ENCODE measurements around the gene CPLX1. TPM values are rescaled to one million over a fixed set of nuclear protein-coding genes. Genes with fewer than 3 reads are reported as not detected.
"Not testable (repeated sequence)": the region's sequence is repeated elsewhere in the genome, so short reads cannot be mapped to it uniquely, and the experiment has no call there.

Gene CPLX1
- total RNA-seq, 2 donors from 2014 or later = 1.0 to 1.9 TPM

GRCh38 chr4:754221-755120 lies 71.5 kb downstream of the CPLX1 start:
- Histone ChIP-seq H3K27me3 (ENCODE audit: control insufficient read depth, insufficient read depth, low read length, poor library complexity, severe bottlenecking) (no peaks in the 10 kb centered on the region), H3K4me1 (ENCODE audit: control insufficient read depth, insufficient read depth, low read length) (no peaks in the 10 kb centered on the region), H3K27ac (ENCODE audit: low read depth, low read length) (no peak overlapping the region), H3K9me3 (ENCODE audit: control insufficient read depth, low read length) (peaks cover 6% of the 10 kb centered on the region), H3K36me3 (ENCODE audit: control insufficient read depth, insufficient read depth, low read length) (peaks cover 45% of the 10 kb centered on the region), H3K9ac (ENCODE audit: extremely low read depth, low read length, poor library complexity, severe bottlenecking) (no peak overlapping the region), H3K4me3 (ENCODE audit: low read length) (no peak overlapping the region)
- 91 to 94% methylated on average over 20 to 32 of the region's 32 CpGs for WGBS, 2 experiments (ENCODE audit: insufficient coverage in 1 of 2, insufficient read length in 1 of 2)
- Mint-ChIP-seq H3K9me3 (peaks cover 5% of the 10 kb centered on the region), H3K4me3 (no peak overlapping the region), H3K36me3 (ENCODE audit: low read depth) (peaks cover 60% of the 10 kb centered on the region), H3K27me3 (ENCODE audit: insufficient read depth) (no peaks in the 10 kb centered on the region), H3K27ac (no peak overlapping the region), H3K4me1 (no peaks in the 10 kb centered on the region)
- DNase-seq = no peak
- no peak for TF ChIP-seq CTCF (conservative IDR thresholded peaks at IDR 0.05)

- H3K4me3 Mint-ChIP-seq = not testable (repeated sequence)
- WGBS, 2 experiments (ENCODE audit: insufficient coverage in 1 of 2, insufficient read length in 1 of 2) = 92 to 94% methylated on average over 12 to 13 of the region's 13 CpGs
Measured at GRCh38 chr4:753186-753585, 72.7 kb downstream of the CPLX1 start.

GRCh38 chr4:752196-752861 lies 73.6 kb downstream of the CPLX1 start:
- Mint-ChIP-seq H3K9me3 (peaks cover 4% of the 10 kb centered on the region), H3K4me3 (no peak overlapping the region), H3K36me3 (ENCODE audit: low read depth) (peaks cover 66% of the 10 kb centered on the region), H3K4me1 (no peaks in the 10 kb centered on the region), H3K27me3 (ENCODE audit: insufficient read depth) (no peaks in the 10 kb centered on the region), H3K27ac (no peak overlapping the region)
- no peak for TF ChIP-seq CTCF (conservative IDR thresholded peaks at IDR 0.05)
- 94 to 95% methylated on average over 15 to 25 of the region's 25 CpGs for WGBS, 2 experiments (ENCODE audit: insufficient coverage in 1 of 2, insufficient read length in 1 of 2)
- H3K36me3 ChIP-seq (ENCODE audit: control insufficient read depth, insufficient read depth, low read length) = peaks cover 46% of the 10 kb centered on the region
- peaks cover 2% of the 10 kb centered on the region for H3K9me3 ChIP-seq (ENCODE audit: control insufficient read depth, low read length)
- no peak overlapping the region for H3K9ac ChIP-seq (ENCODE audit: extremely low read depth, low read length, poor library complexity, severe bottlenecking)
- H3K4me1 ChIP-seq (ENCODE audit: control insufficient read depth, insufficient read depth, low read length) = no peaks in the 10 kb centered on the region
- no peak overlapping the region for H3K4me3 ChIP-seq (ENCODE audit: low read length)
- no peaks in the 10 kb centered on the region for H3K27me3 ChIP-seq (ENCODE audit: control insufficient read depth, insufficient read depth, low read length, poor library complexity, severe bottlenecking)
- DNase-seq = no peak
- H3K27ac ChIP-seq (ENCODE audit: low read depth, low read length) = no peak overlapping the region

More at GRCh38 chr4:753186-753585, 72.7 kb downstream of the CPLX1 start:
- not testable (repeated sequence) for H3K27me3 Mint-ChIP-seq (ENCODE audit: insufficient read depth); H3K4me3 ChIP-seq (ENCODE audit: low read length); H3K4me1 ChIP-seq (ENCODE audit: control insufficient read depth, insufficient read depth, low read length); H3K9ac ChIP-seq (ENCODE audit: extremely low read depth, low read length, poor library complexity, severe bottlenecking); H3K27ac ChIP-seq (ENCODE audit: low read depth, low read length); H3K4me1 Mint-ChIP-seq; H3K27me3 ChIP-seq (ENCODE audit: control insufficient read depth, insufficient read depth, low read length, poor library complexity, severe bottlenecking); H3K9me3 ChIP-seq (ENCODE audit: control insufficient read depth, low read length); DNase-seq; H3K27ac Mint-ChIP-seq; H3K9me3 Mint-ChIP-seq
- H3K36me3 Mint-ChIP-seq (ENCODE audit: low read depth) = peaks cover 67% of the 10 kb centered on the region
- H3K36me3 ChIP-seq (ENCODE audit: control insufficient read depth, insufficient read depth, low read length) = peaks cover 51% of the 10 kb centered on the region
